Fibroblast of the aortic adventitia (primary cell): ENCODE results near the gene DALRD3. TPM values are rescaled to one million over a fixed set of nuclear protein-coding genes. Genes with fewer than 3 reads are reported as not detected.

ENCODE experiments used
- DNase-seq: peaks from one replicate; pipeline ENCODE4 v3.0.0-alpha.2; 2010; ENCODE audit warnings: low read depth
- H3K4me3 ChIP-seq: 2 replicates; pipeline ENCODE4 v1.5.1; 2011; ENCODE audit warnings: low read depth, mild to moderate bottlenecking, control low read depth, low read length, moderate library complexity
- total RNA-seq: library from RNA; depleted of rRNA; stranded (reverse); fragments of >200 nt; gene quantifications from 2 replicates; pipeline ENCODE4 v1.2.3, GENCODE V29; 2012; ENCODE audit warnings: low replicate concordance
- TF ChIP-seq, protein P1 (sequence below): IDR thresholded peaks from 2 replicates; pipeline ENCODE4 v1.5.1; 2011; ENCODE audit warnings: mild to moderate bottlenecking, low read length, control low read depth, inconsistent platforms; ENCODE audit not compliant: insufficient read depth

The DALRD3 gene
- total RNA-seq, 1 donor, result 46.4 TPM

DNA sequence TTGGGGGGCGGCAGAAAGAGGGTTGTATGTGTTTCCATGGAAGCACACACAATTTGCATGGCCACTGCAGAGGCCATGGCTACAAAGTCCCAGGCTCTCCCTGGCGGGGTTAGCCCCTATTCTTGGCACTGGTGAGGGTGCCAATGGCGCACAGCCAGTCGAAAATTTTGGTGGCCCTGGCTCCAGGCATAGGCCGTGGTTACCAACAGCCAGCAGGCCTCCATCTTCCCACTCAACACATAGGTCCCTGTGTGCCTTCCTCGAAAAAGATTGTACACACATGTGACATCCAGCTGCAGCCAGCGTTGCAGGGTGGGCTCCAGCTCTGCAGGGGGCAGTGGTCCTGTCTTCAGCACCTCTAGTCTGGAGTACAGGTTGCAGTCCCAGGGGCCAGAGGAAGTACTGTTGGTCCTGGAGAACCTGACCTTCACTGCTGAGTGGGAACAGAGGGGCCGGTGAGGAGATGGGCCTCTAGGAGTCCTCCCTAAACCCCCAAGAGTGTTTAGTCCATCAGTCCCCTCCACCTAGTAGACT, 21.2 kb downstream of the DALRD3 start:
- no peak for DNase-seq
- TF ChIP-seq, protein P1, sequence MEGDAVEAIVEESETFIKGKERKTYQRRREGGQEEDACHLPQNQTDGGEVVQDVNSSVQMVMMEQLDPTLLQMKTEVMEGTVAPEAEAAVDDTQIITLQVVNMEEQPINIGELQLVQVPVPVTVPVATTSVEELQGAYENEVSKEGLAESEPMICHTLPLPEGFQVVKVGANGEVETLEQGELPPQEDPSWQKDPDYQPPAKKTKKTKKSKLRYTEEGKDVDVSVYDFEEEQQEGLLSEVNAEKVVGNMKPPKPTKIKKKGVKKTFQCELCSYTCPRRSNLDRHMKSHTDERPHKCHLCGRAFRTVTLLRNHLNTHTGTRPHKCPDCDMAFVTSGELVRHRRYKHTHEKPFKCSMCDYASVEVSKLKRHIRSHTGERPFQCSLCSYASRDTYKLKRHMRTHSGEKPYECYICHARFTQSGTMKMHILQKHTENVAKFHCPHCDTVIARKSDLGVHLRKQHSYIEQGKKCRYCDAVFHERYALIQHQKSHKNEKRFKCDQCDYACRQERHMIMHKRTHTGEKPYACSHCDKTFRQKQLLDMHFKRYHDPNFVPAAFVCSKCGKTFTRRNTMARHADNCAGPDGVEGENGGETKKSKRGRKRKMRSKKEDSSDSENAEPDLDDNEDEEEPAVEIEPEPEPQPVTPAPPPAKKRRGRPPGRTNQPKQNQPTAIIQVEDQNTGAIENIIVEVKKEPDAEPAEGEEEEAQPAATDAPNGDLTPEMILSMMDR, result no peak
- H3K4me3 ChIP-seq, result no peak overlapping the region

DNA sequence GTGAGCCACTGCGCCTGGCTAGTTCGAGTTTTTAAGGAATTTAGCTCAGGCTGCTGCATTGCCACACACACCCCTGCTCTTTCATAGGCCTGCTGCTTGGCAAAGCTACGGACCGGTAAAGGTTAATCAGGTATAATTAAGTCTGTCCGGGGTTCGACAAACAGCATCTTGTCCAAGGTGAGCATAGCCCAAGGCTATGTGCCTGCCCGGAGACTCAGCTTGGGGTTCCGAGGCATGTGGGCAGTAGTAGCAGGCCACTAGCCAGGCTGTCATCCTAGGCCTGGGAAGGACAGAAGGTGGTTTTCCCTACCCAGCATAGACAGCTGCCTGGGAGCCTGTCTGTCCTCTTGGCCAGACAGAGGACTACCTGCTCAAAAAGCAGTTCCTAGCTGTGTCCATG, 21.7 kb downstream of the DALRD3 start:
- no peak overlapping the region for H3K4me3 ChIP-seq
- DNase-seq, result no peak
- TF ChIP-seq, protein P1, result no peak

DNA sequence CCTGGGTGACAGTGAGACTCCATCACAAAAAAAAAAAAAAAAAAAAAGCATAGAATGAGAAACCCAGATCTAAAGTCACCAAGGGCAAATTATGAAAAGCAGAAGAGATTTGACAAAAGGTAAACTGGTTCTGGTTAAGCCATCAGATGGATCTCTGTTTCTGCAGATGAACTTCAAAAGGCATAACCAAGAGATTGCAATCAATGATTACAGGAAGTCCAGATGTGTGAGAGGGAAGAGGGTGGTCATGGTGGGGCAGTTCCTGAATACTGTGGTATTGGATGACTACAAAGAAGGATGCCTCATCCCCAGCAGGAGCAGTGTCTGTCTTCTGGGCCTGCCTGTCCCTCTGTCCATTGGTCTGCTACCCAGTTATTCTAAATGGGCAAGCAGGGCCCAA, 24.5 kb downstream of the DALRD3 start:
- H3K4me3 ChIP-seq, result no peak overlapping the region
- TF ChIP-seq, protein P1, result no peak
- no peak for DNase-seq

DNA sequence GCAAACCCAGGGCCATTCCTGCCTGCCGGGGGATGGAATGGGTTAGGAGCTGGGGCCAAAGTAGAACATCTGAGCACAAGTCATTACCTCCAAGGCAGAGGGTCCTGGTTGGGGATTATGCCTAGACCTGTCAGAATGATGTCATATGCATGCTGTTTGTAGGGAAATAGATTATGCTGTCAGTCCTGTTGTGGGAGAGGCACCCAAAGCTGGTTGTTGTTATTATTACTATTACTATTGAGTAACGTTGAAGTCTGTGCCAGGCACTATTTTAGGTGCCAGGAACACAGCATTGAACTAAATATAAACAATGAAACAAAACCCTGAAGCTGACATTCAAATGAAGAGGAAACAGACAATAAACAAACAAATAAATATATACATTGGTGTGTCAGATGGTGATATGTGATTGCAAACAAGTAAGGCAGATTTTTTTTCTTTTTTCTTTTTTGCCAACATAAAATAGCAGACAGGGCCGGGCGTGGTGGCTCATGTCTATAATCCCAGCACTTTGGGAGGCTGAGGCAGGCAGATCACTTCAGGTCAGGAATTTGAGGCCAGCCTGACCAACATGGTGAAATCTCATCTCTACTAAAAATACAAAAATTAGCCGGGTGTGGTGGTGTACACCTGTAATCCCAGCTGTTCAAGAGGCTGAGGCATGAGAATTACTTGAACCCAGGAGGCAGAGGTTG, 26.4 kb downstream of the DALRD3 start:
- TF ChIP-seq, protein P1, result no peak
- peak overlapping the region; percentile 89 for H3K4me3 ChIP-seq
- peak; percentile 23 for DNase-seq

DNA sequence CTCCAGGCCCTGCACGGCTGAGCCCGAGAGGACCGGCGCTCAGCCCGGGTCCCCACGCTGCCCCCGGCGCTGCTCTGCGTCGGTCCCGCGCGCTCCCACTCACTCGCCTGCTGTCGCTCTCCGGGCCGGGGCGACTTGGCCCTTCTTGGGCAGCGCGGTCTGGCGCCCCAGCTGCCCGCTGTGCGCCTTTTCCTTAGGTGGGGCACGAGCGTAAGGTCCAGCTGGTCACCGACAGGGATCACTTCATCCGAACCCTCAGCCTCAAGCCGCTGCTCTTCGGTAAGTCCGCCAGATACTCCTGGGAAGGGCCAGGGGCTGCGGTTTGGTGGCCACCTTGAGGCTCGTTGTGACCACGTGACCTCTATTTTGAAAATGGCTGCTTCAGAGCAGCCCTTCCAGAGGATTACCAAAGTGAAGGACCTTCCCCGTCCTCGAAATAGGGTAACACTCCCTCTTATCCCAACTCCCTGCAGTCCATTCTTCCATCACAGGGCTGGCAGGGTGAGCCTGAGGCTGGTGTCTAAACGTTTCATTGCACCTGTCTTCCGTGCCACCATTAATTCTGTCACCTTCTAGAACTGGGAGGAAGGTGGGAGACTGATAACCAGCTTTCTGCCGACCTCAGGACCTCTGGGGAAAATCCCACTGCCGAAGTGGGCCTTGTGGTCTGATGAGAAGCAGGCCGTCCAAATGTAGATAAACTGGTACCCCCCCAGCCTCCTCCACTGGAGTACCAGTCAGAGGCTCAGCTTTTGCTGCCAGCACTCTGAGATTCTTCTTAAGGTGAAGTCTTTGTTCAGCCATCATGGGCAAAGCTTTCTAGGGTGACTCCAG, 27.5 kb downstream of the DALRD3 start:
- peak; percentile 35 for DNase-seq
- TF ChIP-seq, protein P1, result no peak
- peak overlapping the region; percentile 89 for H3K4me3 ChIP-seq

DNA sequence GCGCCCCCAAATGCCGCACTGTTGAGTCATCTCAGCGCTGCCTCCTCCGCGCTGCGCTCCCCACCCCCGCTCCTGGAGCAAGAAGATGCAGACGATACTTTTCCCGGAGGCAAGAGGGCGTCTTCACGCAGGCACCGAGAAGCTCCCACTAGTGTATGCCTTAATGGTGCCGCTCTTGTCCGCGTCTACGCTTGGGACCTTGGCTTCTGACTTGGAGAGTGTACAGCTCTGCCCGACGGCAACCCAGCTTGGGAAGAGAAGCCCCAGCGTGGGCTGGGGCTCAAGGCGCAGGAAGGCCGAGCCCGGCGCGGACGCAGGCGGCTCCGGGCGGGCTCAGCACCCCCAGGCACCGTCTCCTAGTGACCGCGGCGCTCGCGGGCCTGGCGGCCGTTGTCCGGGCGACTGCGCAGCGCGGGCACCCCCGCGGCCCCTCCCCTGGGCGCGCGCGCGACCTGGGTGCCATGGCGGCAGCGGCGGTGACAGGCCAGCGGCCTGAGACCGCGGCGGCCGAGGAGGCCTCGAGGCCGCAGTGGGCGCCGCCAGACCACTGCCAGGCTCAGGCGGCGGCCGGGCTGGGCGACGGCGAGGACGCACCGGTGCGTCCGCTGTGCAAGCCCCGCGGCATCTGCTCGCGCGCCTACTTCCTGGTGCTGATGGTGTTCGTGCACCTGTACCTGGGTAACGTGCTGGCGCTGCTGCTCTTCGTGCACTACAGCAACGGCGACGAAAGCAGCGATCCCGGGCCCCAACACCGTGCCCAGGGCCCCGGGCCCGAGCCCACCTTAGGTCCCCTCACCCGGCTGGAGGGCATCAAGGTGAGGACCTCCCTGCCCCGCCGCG, 28.4 kb downstream of the DALRD3 start, which contains the start of gene P4HTM:
Gene P4HTM, plus strand, starts transcription at position 446 of the 840 bp plus-strand sequence. Its CDS starts 16 bp downstream, at position 462.
- DNase-seq, result peak; percentile 94
- H3K4me3 ChIP-seq, result peak within 1 kb of the TSS; percentile 89
- TF ChIP-seq, protein P1, result peak; percentile 62
